HepG2 (cell line): ENCODE measurements around the gene POLR1E. TPM values are rescaled to one million over a fixed set of nuclear protein-coding genes. Genes with fewer than 3 reads are reported as not detected.
A peak's percentile ranks its signal among the peaks of the same experiment; 100 is the strongest.

Experiments
- ATF4 ChIP-seq, 2 experiments: fragments of 450-650 bp in 1 of 2; sonication (generic) in 1 of 2; formaldehyde crosslinking; IDR thresholded peaks; 2 replicates each; pipeline versions ENCODE4 v1.5.0 to v1.8.0; 2020 to 2022; ENCODE audit warnings: mild to moderate bottlenecking in 1 of 2, missing genetic modification reagents in 1 of 2
- BHLHE40 ChIP-seq: IDR thresholded peaks from 2 replicates; pipeline ENCODE4 v1.6.1; 2011; ENCODE audit warnings: low read length, improper control_type of control experiment
- CREM ChIP-seq, 2 experiments: sonication (generic) in 1 of 2; formaldehyde crosslinking in 1 of 2; IDR thresholded peaks; 2 replicates each; pipeline versions ENCODE4 v1.4.0 to v1.6.1; 2016 to 2020; ENCODE audit warnings: antibody characterized with exemption in 1 of 2, mild to moderate bottlenecking in 1 of 2, missing genetic modification reagents in 1 of 2
- HBP1 ChIP-seq: IDR thresholded peaks from 2 replicates; pipeline ENCODE4 v1.6.1; 2016; ENCODE audit warnings: low read depth, control low read depth
- HNF4G ChIP-seq, 2 experiments: sonication (generic) in 1 of 2; formaldehyde crosslinking in 1 of 2; IDR thresholded peaks; 2 replicates each; pipeline versions ENCODE4 v1.4.0 to v1.6.1; 2011 to 2020; ENCODE audit warnings: borderline replicate concordance in 2 of 2, low read depth in 2 of 2, mild to moderate bottlenecking in 2 of 2, low read length in 1 of 2, missing genetic modification reagents in 1 of 2, moderate library complexity in 1 of 2
- IKZF4 ChIP-seq: sonication (generic); formaldehyde crosslinking; IDR thresholded peaks from 2 replicates; pipeline ENCODE4 v1.5.1; 2020; ENCODE audit warnings: borderline replicate concordance, mild to moderate bottlenecking, low read depth, missing genetic modification reagents; ENCODE audit errors: not compliant biosample characterization
- ISL2 ChIP-seq: sonication (generic); formaldehyde crosslinking; IDR thresholded peaks from 2 replicates; pipeline ENCODE4 v1.5.0; 2020; ENCODE audit warnings: missing genetic modification reagents
- ISX ChIP-seq: sonication (generic); formaldehyde crosslinking; conservative IDR thresholded peaks from 2 replicates; pipeline ENCODE4 v1.5.0; 2020; ENCODE audit warnings: missing genetic modification reagents
- MAFK ChIP-seq, 2 experiments: IDR thresholded peaks in 1 of 2; conservative IDR thresholded peaks in 1 of 2; 2 replicates each; pipeline ENCODE4 v1.6.1; 2011; ENCODE audit warnings: improper control_type of control experiment in 2 of 2, low read length in 2 of 2
- MZF1 ChIP-seq: sonication (generic); formaldehyde crosslinking; IDR thresholded peaks from 2 replicates; pipeline ENCODE4 v1.8.1; 2023; ENCODE audit warnings: mild to moderate bottlenecking, missing genetic modification reagents, borderline replicate concordance
- NR1H2 ChIP-seq: sonication (generic); formaldehyde crosslinking; IDR thresholded peaks from 2 replicates; pipeline ENCODE4 v1.8.1; 2022; ENCODE audit warnings: low read depth, missing genetic modification reagents, borderline replicate concordance
- SMAD9 ChIP-seq: sonication (generic); formaldehyde crosslinking; IDR thresholded peaks from 2 replicates; pipeline ENCODE4 v1.5.1; 2020; ENCODE audit warnings: mild to moderate bottlenecking, missing genetic modification reagents
- SNAPC2 ChIP-seq: sonication (generic); formaldehyde crosslinking; IDR thresholded peaks from 2 replicates; pipeline ENCODE4 v1.8.1; 2022; ENCODE audit warnings: mild to moderate bottlenecking, missing genetic modification reagents
- SP140L ChIP-seq: sonication (generic); formaldehyde crosslinking; IDR thresholded peaks from 2 replicates; pipeline ENCODE4 v1.4.0; 2020; ENCODE audit warnings: missing genetic modification reagents, borderline replicate concordance
- TGIF2 ChIP-seq: IDR thresholded peaks from 2 replicates; pipeline ENCODE4 v1.6.1; 2016; ENCODE audit warnings: control low read depth, missing compliant biosample characterization
- THAP7 ChIP-seq: sonication (generic); formaldehyde crosslinking; IDR thresholded peaks from 2 replicates; pipeline ENCODE4 v1.8.1; 2023; ENCODE audit warnings: mild to moderate bottlenecking, missing genetic modification reagents
- YY1 ChIP-seq: IDR thresholded peaks from 2 replicates; pipeline ENCODE4 v1.6.1; 2011; ENCODE audit warnings: low read length, low read depth, moderate library complexity, mild to moderate bottlenecking; ENCODE audit not compliant: insufficient read depth, insufficient replicate concordance
- ZFP82 ChIP-seq: sonication (generic); formaldehyde crosslinking; IDR thresholded peaks from 2 replicates; pipeline ENCODE4 v1.5.1; 2020; ENCODE audit warnings: mild to moderate bottlenecking, missing genetic modification reagents, borderline replicate concordance
- ZNF260 ChIP-seq: sonication (generic); formaldehyde crosslinking; IDR thresholded peaks from 2 replicates; pipeline ENCODE4 v1.4.0; 2020; ENCODE audit warnings: missing genetic modification reagents, low read depth, mild to moderate bottlenecking, borderline replicate concordance
- ZNF274 ChIP-seq: sonication (generic); formaldehyde crosslinking; IDR thresholded peaks from 2 replicates; pipeline ENCODE4 v1.5.1; 2020; ENCODE audit warnings: mild to moderate bottlenecking, missing genetic modification reagents
- ZNF343 ChIP-seq: sonication (generic); formaldehyde crosslinking; IDR thresholded peaks from 2 replicates; pipeline ENCODE4 v1.4.0; 2020; ENCODE audit warnings: mild to moderate bottlenecking, missing genetic modification reagents
- ZNF747 ChIP-seq: sonication (generic); formaldehyde crosslinking; IDR thresholded peaks from 2 replicates; pipeline ENCODE4 v1.8.1; 2023; ENCODE audit warnings: missing genetic modification reagents, mild to moderate bottlenecking, borderline replicate concordance
- polyA plus RNA-seq, 8 experiments: library from polyadenylated mRNA; depleted of rRNA in 3 of 8; stranded (reverse) in 7 of 8; unstranded in 1 of 8; fragments of >200 nt; fragmentation: Illumina TruSeq in 4 of 8; extraction: Trizol in 4 of 8; gene quantifications; 2 replicates each; pipeline versions ENCODE4 v1.2.1 to v1.2.3, GENCODE V29; 2011 to 2016; ENCODE audit warnings: low read depth in 4 of 8, missing spikeins in 1 of 8, mixed read lengths in 1 of 8; ENCODE audit not compliant: insufficient read depth in 1 of 8
- total RNA-seq, 5 experiments: library from RNA; depleted of rRNA; stranded (reverse); fragments of >200 nt; fragmentation: Illumina TruSeq; extraction: Trizol; gene quantifications; 2 replicates each; pipeline ENCODE4 v1.2.3, GENCODE V29; 2016; ENCODE audit warnings: low read depth in 1 of 5
- TF ChIP-seq, protein P1 (sequence below): sonication (generic); IDR thresholded peaks from 2 replicates; pipeline ENCODE4 v1.6.1; 2016; ENCODE audit warnings: low read depth, borderline replicate concordance

The POLR1E gene
- total and polyA plus RNA-seq, 2 of the 13 experiments (the other 11 are each of a cell fraction or from before 2014, with no cell fraction given): 23.0 to 37.8 TPM

GRCh38 chr9:37485389-37486255, at the start of gene POLR1E (continued):
- TF ChIP-seq HBP1 (CRISPR knock-in tag) (peak; percentile 23; the same call in 1 of the 2 replicates), SP140L (CRISPR knock-in tag) (no peak), NR1H2 (CRISPR knock-in tag) (no peak), TGIF2 (CRISPR knock-in tag) (peak; percentile 69; the same call in 1 of the 2 replicates), ZNF747 (CRISPR knock-in tag) (0 out of 2 replicates have a peak, but pooled peaks have one; percentile 17), ISL2 (CRISPR knock-in tag) (peak; percentile 47; the same call in 1 of the 2 replicates), SMAD9 (CRISPR knock-in tag) (0 out of 2 replicates have a peak, but pooled peaks have one; percentile 51), ZNF260 (CRISPR knock-in tag) (no peak), THAP7 (CRISPR knock-in tag) (0 out of 2 replicates have a peak, but pooled peaks have one; percentile 42), ATF4 (CRISPR knock-in tag; IDR thresholded peaks at IDR 0.05) (no peak), BHLHE40 (peak; percentile 50), HNF4G (IDR thresholded peaks at IDR 0.05; ENCODE audit: borderline replicate concordance, low read depth, low read length) (no peak), HNF4G (CRISPR knock-in tag; IDR thresholded peaks at IDR 0.05; ENCODE audit: borderline replicate concordance, low read depth) (no peak), ZNF274 (CRISPR knock-in tag) (0 out of 2 replicates have a peak, but pooled peaks have one; percentile 21), IKZF4 (CRISPR knock-in tag) (peak; percentile 27), ISX (CRISPR knock-in tag) (0 out of 2 replicates have a peak, but pooled peaks have one; percentile 26), SNAPC2 (CRISPR knock-in tag) (peak; percentile 13; the same call in 1 of the 2 replicates), MZF1 (CRISPR knock-in tag) (0 out of 2 replicates have a peak, but pooled peaks have one; percentile 23), YY1 (peak; percentile 73), ZFP82 (CRISPR knock-in tag) (no peak), CREM (IDR thresholded peaks at IDR 0.05) (peak; percentile 37; the same call in 1 of the 2 replicates), CREM (CRISPR knock-in tag; IDR thresholded peaks at IDR 0.05) (no peak), ZNF343 (CRISPR knock-in tag) (0 out of 2 replicates have a peak, but pooled peaks have one; percentile 64), MAFK (conservative IDR thresholded peaks at IDR 0.05 in 1 of 2, IDR thresholded peaks at IDR 0.05 in 1 of 2; ENCODE audit: low read length in 2 of 2) (no peak)
- TF ChIP-seq, protein P1, sequence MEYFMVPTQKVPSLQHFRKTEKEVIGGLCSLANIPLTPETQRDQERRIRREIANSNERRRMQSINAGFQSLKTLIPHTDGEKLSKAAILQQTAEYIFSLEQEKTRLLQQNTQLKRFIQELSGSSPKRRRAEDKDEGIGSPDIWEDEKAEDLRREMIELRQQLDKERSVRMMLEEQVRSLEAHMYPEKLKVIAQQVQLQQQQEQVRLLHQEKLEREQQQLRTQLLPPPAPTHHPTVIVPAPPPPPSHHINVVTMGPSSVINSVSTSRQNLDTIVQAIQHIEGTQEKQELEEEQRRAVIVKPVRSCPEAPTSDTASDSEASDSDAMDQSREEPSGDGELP: peak; percentile 45; the same call in 1 of the 2 replicates
